ENCODE results near the gene PSTPIP1.

Gene PSTPIP1

DNA sequence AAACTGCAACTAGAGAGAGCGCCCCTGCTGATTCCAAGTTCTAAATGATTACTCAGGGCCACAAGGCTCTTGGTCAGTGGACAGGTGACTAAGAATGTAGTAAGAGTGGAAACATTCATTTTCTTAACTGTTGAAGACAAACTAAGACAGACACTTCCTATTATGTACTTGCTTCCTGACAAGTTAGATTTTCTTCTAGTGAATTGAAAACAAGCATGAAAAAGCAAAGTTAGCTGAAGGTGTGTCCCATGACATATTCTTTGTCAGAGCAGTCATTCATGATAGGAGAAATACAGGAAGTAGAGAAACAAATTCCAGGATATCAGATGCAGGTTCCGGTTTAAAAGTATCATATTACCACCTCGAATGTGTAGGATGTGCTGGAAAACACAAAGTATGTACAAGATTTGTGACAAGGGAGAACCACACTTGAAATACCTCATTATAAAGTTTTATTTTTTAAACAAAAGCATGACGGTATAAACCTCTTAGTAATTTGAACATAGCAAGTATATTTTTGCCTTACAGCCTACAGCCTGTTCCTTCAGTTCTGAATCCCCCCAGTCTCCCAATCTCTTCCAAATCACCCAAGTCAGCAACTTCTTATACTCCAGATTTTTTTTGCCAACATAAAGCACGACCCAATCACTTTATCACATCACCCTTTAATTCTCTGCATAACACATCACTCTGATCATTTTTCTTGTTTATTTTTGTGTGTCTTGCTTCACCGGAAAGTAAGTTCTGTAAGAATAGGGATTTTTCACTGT, 69.8 kb downstream of the PSTPIP1 start:
- peak overlapping the region; percentile 22; the same call in 1 of the 2 replicates for H3K4me3 ChIP-seq (ENCODE audit: low read depth, low read length)
- TF ChIP-seq, protein P1, sequence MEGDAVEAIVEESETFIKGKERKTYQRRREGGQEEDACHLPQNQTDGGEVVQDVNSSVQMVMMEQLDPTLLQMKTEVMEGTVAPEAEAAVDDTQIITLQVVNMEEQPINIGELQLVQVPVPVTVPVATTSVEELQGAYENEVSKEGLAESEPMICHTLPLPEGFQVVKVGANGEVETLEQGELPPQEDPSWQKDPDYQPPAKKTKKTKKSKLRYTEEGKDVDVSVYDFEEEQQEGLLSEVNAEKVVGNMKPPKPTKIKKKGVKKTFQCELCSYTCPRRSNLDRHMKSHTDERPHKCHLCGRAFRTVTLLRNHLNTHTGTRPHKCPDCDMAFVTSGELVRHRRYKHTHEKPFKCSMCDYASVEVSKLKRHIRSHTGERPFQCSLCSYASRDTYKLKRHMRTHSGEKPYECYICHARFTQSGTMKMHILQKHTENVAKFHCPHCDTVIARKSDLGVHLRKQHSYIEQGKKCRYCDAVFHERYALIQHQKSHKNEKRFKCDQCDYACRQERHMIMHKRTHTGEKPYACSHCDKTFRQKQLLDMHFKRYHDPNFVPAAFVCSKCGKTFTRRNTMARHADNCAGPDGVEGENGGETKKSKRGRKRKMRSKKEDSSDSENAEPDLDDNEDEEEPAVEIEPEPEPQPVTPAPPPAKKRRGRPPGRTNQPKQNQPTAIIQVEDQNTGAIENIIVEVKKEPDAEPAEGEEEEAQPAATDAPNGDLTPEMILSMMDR (IDR thresholded peaks at IDR 0.05; ENCODE audit: low read depth, low read length) = no peak

DNA sequence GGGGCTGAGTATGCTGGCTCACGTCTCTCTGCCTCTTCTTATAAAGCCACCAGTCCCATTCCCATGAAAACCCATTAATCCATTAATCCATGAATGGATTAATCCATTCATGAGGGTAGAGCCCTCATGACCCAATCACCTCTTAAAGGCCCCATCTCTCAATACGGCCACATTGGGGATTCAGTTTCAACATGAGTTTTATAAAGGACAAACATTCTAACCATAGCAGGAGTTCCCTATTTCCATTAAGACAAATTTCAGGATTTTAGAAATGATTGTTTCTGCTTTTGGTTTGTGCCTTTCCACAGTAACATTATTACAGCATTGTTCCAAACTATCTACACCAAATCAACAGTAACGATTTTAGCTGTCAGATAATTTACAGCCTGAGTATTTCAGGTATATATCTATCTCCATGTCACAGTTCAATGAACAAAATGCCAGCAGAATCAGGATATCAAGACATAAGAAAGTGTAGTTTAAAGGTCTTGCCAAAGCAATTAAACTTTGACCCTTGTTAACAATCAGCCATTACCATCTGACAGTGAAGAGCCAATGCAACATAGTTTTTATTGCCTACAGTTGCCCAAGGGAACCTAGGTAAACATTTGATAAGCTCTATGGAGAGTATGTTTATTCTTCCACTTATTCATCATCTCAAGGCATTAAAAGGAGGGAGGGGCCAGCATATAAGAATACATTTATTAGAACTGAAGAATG, 72.2 kb downstream of the PSTPIP1 start:
- no peak overlapping the region for H3K4me3 ChIP-seq (ENCODE audit: low read depth, low read length)
- TF ChIP-seq, protein P1 (IDR thresholded peaks at IDR 0.05; ENCODE audit: low read depth, low read length) = no peak

DNA sequence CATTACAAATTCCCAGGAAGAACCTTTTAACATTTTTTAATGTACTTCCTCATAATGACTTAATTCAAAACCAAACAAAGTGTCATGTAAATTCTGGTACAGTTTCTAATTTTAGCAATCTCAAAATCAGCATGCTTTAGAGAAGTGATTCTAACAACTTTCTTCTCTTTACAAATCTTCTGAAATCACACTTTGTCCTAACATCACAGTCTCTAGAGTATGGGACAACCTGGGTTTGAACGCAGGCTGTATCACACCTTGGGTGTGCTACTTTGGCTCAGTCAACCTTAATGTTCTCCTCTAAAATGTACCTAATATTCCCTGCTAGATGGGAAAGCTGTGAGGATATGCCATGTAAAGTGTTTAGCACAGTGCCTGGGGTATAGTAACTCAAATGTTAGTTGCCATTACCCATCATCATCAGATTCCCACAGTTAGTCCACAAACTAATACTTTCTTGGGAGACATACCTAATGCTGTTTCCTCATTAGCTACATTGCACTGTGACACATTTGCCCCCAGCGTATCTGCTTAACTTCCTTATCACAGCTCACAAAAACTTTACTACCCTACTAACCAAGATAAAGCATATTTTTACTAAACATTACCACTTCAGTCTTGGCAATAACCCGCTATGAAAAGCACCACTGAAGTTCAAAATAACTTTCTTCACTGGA, 72.9 kb downstream of the PSTPIP1 start:
- TF ChIP-seq, protein P1 (IDR thresholded peaks at IDR 0.05; ENCODE audit: low read depth, low read length) = no peak
- no peak overlapping the region for H3K4me3 ChIP-seq (ENCODE audit: low read depth, low read length)

DNA sequence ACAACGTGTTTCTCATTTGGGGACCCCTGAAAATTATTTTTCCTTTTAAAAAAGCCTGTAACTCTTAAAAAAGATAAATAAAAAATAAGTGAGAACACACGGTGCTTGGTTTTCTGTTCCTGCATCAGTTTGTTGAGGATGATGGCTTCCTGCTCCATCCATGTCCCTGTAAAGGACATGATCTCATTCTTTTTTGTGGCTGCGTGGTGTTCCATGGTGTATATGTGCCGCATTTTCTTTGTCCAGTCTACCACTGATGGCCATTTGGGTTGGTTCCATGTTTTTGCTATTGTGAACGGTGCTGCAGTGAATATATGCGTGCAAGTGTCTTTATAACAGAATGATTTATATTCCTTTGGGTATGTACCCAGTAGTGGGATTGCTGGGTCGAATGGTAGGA, 73.7 kb downstream of the PSTPIP1 start:
- H3K4me3 ChIP-seq (ENCODE audit: low read depth, low read length) = no peak overlapping the region
- TF ChIP-seq, protein P1 (IDR thresholded peaks at IDR 0.05; ENCODE audit: low read depth, low read length) = no peak

DNA sequence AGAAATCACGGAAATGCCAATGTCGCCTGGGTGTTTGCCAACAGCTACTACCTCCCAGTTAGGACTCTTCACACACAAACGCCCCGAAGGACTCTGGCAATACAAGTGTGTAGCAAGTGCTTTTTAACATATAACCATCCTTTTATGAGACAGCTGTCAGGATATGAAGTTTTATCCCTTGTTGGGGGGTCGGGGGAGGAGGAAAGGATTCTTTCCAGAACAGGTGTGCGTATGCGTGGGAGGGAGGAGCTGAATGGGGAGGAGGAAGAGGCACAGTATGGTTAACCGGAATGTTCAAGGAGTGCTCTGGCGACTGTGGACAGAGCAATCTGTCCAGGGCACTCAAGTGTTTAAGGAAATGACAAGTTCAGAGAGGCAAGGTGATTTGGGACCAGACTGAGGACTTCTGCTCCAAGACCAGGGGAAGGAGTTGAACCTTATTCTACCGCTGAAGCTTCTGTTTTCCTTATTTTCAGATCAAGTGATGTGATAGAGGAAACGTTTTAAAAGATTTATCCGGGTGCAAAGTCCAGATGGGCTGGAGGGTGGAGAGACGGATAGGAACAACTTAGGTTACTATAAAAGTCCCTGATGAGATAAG, 74.7 kb downstream of the PSTPIP1 start:
- TF ChIP-seq, protein P1 (IDR thresholded peaks at IDR 0.05; ENCODE audit: low read depth, low read length) = no peak
- H3K4me3 ChIP-seq (ENCODE audit: low read depth, low read length) = peak overlapping the region; percentile 79

DNA sequence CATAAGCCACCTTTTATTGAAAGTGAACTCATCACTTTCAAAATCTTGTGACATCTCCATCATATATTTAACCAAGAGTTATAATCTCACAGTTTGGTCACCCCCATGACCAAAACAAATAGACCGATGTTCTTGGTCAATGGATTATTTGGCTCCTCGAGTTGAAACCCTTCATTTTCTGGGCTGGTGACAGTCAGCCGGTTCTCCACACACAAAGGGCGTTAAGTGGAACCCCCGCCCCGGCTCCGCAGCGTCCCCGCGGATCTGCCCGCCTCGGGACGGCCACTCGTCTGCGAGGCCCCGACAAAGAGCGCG, 75.2 kb downstream of the PSTPIP1 start:
- H3K4me3 ChIP-seq (ENCODE audit: low read depth, low read length) = peak overlapping the region; percentile 79

More for the DNA sequence above, 75.2 kb downstream of the PSTPIP1 start:
- TF ChIP-seq, protein P1 (IDR thresholded peaks at IDR 0.05; ENCODE audit: low read depth, low read length) = no peak
